Stimulated activated CD4-positive, alpha-beta T cell treated with anti-CD3 and anti-CD28 coated beads, Interleukin-1b, Interleukin-23, amount 100 ng/mL, for 24 hours (primary cell): ENCODE data around the gene SLAIN1.
A peak's percentile ranks its signal among the peaks of the same experiment; 100 is the strongest.
"Not testable (repeated sequence)": the region's sequence is repeated elsewhere in the genome, so short reads cannot be mapped to it uniquely, and the experiment has no call there.

Experiments
- DNase-seq, 4 experiments: peaks; one replicate each; pipeline ENCODE4 v3.0.0-alpha.2; 2020; ENCODE audit warnings: low read depth in 4 of 4, low spot score in 1 of 4

Gene SLAIN1

DNA sequence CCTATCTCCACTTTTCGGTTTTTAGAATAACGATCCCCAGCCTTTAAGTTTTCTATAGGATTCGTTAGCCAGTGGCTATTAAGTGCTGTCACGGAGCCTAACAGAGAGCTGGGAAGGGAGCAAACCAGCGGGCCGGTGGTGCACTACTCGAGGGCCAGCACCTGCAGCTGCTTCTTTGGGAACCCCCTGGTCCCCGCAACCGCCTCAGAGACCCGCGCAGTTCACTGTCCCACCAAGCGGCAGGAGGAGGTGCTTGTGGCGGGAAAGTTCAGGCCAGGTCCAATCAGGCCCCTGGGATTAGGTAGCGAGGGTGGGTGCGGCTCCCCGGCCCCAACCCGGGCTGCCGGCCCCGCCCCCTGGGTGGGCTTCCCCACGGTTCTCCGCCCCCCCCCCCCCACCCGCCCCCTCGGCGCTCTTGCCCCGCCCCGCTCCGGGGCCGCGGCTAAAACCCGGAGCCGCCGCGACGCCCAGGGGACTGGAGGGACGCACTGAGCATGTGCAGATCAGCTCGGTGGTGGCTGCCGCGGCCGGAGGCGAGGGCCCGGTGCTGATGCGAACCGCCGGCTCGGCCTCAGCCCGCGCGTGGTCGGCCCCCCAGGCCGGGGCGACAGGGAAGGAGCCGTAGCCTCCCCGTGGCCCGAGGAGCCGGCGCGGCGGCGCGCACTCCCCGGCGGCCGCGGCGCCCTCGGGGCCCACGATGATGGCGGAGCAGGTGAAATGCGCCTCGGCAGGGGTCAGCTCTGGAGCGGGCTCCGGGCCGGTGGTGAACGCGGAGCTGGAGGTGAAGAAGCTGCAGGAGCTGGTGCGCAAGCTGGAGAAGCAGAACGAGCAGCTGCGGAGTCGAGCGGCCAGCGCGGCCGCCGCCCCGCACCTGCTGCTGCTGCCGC is at the start of gene SLAIN1:
Gene SLAIN1 (plus strand): TSS at position 471 of the 887 bp plus-strand sequence. CDS start 227 bp downstream, at position 698.
- DNase-seq: peak; percentile 53 to 66 (median 60)

GRCh38 chr13:77650409-77650808 is 47.1 kb upstream of the SLAIN1 start:
- no peak for DNase-seq

DNA sequence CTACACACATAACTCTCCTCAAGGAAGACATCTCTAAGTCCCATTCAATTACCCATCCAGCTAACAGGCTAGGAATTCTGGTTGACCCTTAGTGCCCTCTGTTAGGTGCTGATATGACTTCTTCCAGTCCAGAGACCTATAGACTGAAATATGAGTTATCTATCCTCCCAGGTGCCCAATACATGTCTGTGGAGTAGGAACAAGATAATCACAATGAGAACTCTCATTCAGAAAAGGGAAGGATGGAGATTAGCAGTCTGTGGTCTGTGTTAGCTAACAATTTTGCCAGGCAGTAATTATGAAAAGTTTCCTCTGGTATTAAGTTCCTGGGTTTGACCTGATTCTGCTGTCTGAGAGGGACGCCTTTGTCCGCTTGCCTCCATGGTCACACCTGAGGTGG is 44.2 kb upstream of the SLAIN1 start:
- no peak for DNase-seq

DNA sequence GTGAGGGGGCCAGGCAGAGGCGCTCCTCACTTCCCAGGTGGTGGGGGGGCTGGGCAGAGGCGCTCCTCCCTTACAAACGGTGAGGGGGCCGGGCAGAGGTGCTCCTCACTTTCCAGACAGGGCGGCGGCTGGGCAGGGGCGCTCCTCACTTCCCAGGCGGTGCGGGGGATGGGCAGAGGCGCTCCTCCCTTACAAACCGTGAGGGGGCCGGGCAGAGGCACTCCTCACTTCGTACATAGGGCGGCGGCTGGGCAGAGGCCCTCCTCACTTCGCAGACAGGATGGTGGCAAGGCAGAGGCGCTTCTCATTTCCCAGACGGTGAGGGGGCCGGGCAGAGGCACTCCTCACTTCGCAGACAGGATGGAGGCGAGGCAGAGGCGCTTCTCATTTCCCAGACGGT is 37.5 kb upstream of the SLAIN1 start:
- DNase-seq: not testable (repeated sequence)

DNA sequence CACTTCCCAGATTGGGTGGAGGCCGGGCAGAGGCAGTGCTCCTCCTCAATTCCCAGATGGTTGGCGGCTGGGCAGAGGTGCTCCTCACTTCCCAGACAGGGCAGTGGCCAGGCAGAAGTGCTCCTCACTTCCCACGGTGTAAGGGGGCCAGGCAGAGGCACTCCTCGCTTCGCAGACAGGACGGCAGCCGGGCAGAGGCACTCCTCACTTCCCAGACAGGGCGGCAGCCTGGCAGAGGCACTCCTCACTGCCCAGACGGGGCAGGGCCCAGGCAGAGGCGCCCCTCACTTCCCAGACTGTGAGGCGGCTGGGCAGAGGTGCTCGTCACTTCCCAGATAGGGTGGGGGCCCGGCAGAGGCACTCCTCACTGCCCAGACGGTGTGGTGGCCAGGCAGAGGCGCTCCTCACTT is 36.6 kb upstream of the SLAIN1 start:
- DNase-seq: no peak

DNA sequence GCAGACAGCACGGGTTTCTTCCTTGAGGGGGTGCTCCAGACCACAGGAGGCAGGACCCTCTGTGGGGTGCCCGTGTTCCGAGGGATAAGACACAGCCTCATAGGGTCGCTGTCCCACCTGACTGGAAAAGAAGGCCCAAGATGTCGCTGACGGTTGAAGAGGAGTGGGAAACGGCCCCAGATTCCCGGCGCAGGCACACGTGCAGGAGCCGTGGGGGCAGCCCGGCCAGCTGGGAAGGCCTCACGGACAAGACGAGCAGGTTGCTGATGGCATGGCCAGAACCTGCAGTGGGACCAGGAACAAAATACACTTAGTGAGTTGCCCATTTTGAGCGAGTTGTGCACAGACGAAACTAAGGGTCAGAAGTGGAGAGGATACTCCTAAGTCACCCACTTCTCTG is 35.2 kb upstream of the SLAIN1 start:
- DNase-seq: not testable (repeated sequence)

- DNase-seq: not testable (repeated sequence)
Observed at GRCh38 chr13:77662831-77663230, 34.7 kb upstream of the SLAIN1 start.

DNA sequence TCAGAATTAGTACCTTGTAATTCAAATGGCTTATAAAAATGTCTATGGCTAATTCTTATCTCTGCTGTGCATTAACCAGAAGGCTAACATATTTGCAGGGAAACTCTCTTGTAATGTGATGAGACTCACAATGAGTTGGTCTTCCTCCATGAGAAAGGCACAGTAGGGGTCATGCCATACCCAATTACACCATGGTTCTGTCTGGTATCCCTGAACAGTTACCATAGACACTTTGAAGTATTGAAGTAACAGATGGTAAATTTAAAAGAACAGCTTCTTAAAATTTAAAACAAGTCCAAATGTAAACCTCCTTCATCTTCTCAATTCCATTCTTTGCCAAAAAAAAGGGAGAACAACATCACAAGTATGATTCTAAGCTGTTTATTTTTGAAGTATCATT is 22.6 kb upstream of the SLAIN1 start:
- DNase-seq: no peak

GRCh38 chr13:77678691-77679235 is 18.7 kb upstream of the SLAIN1 start:
- no peak for DNase-seq

DNA sequence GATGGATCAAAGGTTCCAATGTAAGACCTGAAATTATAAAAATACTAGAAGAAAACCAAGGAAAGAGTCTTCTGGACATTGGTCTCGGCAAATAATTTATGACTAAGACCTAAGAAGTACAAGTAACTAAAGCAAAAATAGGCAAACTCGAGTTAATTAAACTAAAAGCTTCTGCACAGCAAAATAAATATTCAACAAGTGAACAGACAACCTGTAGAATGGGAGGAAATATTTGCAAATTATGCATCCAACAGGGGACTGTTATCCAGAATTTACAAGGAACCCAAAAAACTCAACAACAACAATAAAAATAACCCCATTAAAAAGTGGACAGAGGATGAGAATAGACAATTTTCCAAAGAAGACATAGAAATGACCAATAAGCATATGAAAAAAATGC is 9.7 kb upstream of the SLAIN1 start:
- DNase-seq: no peak

DNA sequence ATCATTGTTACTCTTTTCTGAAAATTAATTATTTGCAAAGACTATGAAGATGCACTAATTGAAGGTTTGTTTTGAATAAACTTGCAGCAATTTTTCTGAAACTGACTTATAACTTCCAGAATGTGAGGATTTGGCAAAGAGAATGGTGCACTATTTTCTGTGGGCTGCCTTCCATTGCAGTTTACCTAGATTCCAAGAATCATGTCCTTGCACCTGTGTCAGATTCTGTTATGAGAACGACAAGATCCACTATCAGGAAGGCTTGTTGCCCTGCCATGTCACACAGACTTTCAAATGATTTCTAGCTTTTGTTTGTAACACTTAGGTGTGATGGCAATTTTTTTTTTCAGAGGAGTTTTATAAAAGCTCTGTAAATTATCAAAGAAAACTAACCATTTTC is 5.6 kb upstream of the SLAIN1 start:
- no peak for DNase-seq

DNA sequence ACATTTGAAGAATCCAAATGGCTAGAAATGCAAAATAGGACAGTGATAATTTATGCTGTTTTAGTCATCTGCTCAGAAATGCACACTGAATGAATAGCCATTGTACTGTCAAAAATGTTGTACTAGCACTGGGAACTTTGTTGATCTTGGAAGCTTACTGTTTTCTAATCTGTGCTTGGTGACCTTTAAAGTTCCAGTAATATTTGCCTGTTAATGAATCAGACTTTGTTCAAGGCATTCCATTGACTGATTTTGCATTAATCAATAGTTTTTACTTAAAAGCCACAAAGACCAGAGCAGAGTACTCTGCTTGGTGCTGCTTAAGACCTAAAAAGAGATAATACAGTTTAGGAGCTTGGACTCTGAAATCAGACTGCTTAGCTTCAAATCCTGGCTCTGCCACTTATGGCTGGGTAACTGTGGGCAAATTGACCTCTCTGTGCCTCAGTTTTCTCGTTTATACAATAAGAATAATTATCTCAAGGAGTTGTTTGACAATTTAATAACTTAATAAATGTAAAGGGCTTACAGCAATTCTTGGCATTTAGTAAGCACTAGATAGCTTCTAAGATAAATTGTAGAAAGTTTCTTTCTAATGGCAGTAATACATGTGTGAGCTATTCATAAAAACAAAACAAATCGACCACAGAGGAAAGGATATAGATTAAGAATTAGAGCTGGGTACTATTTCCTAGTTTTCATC is 4.6 kb upstream of the SLAIN1 start:
- no peak for DNase-seq

DNA sequence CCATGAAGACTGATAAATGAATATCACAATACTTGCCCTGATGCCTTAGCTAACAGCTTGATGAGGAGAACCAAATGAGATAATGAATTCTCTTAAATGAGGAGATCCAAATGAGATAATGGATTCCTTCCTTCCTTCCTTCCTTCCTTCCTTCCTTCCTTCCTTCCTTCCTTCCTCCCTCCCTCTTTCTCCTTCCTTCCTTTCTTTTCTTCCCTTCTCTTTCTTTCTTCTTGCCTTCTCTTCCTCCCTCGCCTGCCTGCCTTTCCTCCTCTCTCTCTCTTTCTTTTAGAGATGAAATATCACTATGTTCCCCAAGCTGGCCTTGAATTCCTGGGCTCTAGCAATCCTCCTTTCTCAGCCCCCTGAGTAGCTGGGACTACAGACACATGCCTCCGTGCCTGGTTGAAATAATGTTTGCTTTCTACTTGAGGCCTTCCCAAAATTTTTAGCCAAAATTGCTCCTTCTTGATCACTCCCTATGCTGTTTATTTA is 4.0 kb upstream of the SLAIN1 start:
- DNase-seq: no peak

DNA sequence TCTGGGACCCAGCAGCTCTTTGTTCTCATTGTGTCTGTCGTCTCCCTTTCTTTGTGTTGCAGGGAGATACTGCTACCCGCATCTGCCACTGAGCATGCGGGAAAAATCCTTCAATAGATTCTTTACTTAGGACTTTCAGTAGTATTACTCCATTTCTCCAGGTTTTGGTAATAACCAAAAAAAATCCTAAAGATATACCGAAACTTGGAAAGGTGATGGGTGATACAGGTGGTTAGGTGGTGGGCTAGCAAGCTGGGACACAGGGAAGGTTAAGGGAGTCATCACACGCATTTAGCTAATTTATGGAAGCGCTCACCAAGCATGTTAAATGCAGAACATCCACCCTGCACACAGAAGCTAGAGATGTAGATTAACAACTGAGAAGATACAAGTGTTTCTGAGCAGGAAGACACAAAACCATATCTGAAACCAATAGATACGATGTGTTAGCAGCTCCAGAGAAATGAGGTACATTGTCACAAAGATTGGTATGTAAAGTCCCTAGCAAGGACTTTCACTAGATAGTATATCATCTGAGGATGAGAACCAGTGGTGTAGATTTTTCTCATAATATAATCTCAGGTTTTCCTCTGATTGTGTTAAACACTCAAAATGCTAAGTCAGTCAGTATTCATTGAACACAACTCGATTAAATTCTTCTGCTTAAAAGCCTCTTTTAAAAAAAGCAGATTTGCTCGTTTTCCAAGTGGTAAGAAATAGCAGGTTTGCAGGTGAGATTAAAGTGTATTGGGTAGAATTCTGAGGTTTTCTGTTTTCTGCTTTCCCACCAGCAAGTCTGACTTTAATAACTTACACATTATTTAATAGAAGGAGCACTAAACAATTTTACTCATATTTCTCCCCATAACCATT is 1.2 kb upstream of the SLAIN1 start:
- no peak for DNase-seq

DNA sequence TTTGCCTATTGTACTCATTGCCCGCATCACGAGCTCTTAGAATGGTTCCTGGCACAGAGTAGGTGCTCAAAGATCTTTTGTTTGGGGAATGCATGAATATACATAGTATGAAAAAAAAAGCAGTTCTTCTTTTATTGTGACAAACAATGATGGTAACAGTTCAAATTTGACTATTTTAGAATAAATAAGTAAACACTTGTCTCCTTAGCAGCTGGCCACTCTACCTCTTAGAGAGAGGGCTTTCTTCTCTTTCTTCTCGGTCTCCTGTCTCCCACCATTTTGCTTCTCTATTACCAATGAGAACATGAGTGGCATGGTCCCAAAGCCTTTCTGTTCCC is 639 bp upstream of the SLAIN1 start:
- no peak for DNase-seq

- DNase-seq: peak in 3 of 4 experiments; percentile 4 to 17 (median 13)
Observed at GRCh38 chr13:77698201-77699058, 943 bp downstream of the SLAIN1 start.

DNA sequence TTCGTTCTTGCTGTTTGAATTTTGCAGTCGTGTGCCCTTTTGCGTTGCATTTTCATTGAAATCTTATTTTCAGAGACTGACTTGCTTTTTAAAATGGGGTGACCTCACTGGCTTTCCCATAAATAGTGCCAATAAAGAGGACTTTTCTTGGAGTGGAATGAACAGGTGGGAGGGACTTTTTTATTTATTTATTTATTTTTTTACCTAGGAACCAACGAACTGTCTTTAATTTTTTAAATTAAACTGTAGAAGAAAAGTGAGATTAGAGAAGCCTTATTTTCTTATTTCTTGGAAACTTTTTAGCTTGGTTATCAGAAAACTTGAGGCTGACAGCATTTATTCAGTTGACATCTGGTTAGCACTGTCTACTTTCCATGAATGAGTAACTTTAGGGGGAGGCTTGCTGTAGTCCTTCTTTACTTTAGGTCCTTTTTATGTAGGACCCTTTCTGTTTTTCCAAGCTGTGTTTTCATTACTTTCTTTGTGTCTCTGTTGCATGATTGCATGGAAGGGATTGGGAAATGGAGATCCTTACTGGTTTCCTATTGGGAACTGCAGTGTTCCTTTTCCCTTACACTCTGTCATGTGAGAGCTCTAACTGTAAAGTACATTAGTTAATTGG is 1.7 kb downstream of the SLAIN1 start:
- DNase-seq: no peak

DNA sequence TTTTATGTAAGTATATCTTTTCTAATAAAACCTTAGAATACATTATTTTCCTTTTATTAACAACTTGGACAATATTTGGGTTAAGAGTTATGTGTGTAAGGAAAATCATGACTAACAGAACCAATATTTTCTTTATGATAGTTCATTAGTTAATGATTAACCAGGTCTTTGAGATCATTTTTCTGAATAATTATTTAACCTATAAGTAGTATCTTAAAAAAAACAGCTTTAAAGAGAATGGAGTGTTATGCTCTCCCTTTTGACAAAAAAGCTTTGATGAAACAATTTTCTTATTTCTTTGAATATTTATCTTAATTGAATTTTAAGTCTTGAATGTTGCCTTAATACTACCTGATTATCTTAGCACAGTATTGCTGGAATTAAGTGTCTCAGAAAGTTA is 3.8 kb downstream of the SLAIN1 start:
- DNase-seq: no peak

DNA sequence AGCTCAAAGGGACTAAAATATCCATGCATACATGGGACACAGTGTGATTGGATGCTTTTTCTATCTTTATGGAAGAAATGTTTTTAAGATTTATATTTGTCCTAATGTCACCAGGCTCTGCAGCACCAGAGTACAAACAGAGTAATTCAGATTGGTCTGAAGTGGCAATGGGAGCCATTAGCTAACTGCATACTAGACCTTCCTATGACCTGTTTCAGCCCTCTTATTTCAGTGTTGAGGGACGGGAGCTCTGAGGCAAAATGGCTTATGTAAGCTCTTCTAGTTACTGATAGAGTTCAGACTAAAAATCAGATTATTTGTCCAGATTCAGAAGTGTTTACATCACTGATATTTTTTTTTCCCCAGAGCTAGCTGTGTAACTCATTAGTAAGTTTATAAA is 4.9 kb downstream of the SLAIN1 start:
- no peak for DNase-seq

- DNase-seq: no peak
Observed at GRCh38 chr13:77703408-77703807, 5.9 kb downstream of the SLAIN1 start.
